Measurements from ENCODE around the gene NCL.
A peak's percentile ranks its signal among the peaks of the same experiment; 100 is the strongest.

The NCL gene

DNA sequence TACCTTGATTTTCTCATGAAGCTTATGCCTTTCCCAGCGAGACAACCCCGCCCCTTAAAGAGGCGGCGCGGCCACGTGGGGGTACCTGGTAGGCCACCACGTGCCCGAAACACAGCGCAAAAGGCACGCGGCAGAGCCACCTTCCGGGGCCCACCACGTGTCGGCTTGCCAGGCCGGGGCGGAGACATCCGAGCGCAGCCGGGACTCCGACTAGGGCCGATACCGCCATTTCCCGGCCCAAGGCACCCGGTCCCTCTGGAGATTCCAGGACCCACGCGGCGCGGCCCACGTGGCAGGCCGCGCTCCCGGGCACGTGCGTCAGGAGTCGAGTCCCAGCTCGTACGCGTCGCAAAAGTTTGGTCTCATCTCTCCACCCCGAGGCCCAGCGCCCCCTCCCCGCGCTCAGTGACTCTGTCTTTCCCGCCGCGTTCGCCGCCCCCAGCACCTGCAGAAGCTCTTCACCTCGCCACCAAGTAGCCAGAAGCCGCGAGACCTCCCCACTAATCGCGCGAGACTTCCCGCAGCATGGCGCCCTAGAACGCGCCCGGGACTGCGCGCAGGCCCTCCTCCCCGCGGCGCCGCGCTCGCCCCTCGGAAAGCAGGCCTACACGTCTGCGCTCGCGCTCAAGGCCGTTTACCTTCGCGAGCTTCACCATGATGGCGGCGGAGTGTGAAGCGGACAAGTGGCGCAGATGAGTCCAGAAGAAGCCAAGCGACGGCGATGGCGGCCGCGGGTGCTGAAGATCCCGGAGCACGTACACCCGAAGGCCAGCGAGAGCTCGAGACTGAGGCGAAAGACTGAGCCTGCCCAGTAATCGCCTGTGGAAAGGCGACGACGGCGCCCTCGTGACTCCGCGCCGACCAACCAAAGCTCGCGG is at the start of gene NCL:
TSS of gene NCL (minus strand) at position 787 of the 878 bp plus-strand sequence. CDS start at position 656, 131 bp downstream.
- peak; percentile 98 for DNase-seq (ENCODE audit: low read depth)

- DNase-seq (ENCODE audit: low read depth): no peak
These were observed 49.5 kb upstream of the NCL start for GRCh38 chr2:231513746-231514224.

DNA sequence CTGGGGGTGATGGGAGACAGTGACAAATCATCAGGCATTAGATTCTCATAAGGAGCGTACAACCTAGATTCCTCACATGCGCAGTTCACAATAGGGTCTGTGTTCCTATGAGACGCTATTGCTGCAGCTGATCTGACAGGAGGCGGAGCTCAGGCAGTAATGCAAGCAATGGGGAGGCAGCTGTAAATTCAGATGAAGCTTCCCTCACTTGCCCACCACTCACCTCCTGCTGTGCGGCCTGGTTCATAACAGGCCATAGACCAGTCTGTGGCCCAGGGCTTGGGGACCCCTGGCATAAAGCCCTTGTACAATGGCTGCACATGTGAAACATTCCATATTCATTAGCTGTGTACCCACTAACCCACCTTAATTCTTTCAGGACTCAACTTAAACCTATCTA is 47.9 kb upstream of the NCL start:
- no peak for DNase-seq (ENCODE audit: low read depth)

DNA sequence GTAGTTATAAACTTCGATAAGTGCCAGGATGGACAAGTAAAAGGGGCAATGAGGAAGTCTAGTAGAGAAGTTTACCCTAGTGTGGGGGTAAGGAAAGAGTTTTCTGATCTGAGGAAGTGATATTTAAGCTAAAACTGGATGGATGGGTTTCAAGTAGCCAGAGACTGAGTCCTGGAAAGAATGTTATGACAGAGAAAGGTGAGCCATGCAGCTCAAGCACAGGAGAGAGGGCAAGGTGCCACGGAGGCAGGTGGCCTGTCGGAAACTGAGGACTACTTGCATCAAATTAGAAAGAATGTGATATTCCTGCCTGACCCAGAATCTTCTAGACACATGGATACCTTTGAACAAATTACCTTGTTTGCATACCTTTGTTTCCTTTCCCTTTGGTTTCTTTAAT is 39.5 kb upstream of the NCL start:
- no peak for DNase-seq (ENCODE audit: low read depth)

GRCh38 chr2:231502596-231502995 is 38.3 kb upstream of the NCL start:
- no peak for DNase-seq (ENCODE audit: low read depth)

DNA sequence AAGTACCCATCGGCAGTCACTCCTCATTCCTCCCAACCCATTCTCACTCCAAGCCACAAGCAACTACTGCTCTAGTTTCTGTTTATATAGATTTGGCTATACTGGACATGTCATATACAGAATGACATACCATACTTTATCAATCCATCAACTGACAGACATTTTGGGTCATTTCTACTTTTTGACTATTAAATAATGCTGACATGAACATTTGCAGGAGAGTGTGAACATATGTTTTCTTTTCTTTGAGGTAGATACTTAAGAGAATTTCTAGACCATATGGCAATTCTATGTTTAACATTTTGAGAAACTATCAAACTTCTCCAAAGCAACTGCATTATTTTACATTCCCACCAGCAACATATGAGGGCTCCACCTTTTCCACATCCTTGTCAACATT is 33.4 kb upstream of the NCL start:
- no peak for DNase-seq (ENCODE audit: low read depth)

DNA sequence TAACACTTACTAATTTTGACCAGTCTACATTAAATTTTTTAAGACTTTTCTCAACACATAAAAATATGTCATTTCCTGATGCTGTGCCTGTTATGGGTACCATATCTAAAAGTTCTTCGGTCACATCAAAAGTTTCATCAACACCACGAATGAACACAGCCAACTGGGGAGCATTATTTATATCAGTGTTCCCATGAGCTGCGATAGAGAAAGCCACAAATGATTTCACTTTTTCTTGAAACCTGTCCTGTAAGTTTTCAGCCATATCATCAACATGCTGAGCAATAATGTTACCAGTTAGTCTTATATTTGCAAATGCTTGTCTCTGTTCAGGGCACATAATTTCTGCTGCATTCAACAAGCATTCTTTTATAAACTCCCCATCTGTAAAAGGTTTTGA is 30.4 kb upstream of the NCL start:
- no peak for DNase-seq (ENCODE audit: low read depth)

DNA sequence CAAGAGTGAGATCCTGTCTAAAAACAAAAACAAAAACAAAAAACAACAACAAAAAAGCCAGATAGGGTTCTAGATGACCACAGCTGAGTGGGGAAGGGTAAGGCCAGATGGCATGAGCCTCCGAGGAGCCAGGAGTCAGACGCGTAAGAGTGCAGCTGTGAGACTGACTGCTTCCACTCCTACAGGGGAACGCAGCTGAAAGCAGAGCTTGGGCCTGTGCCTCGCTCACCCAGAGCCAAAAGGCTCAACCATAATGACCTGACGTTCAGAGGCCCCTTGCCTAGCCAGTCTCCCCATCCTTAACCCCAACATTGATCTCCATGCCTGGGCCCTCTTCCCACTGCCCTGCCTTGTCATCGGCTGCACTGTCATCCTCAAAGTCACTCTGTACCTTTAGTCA is 26.5 kb upstream of the NCL start:
- DNase-seq (ENCODE audit: low read depth): no peak

DNA sequence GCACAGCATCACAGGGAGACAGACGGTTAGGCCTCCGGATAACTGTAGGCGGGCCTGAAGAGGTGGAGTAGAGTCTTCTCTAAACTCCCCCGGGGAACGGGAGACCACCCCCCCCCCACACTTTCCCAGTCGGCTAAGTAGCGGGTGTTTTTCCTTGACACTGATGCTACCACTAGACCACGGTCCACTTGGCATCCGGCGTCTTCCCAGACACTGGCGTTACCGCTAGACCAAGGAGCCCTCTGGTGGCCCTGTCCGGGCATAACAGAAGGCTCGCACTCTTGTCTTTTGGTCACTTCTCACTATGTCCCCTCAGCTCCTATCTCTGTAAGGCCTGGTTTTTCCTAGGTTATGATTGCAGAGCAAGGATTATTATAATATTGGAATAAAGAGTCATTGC is 25.7 kb upstream of the NCL start:
- DNase-seq (ENCODE audit: low read depth): no peak

GRCh38 chr2:231488331-231488730 is 24.0 kb upstream of the NCL start:
- DNase-seq (ENCODE audit: low read depth): no peak

- DNase-seq (ENCODE audit: low read depth): no peak
These were observed 22.7 kb upstream of the NCL start for GRCh38 chr2:231486851-231487596.

GRCh38 chr2:231483398-231484329 is 19.4 kb upstream of the NCL start:
- peak; percentile 37 for DNase-seq (ENCODE audit: low read depth)

DNA sequence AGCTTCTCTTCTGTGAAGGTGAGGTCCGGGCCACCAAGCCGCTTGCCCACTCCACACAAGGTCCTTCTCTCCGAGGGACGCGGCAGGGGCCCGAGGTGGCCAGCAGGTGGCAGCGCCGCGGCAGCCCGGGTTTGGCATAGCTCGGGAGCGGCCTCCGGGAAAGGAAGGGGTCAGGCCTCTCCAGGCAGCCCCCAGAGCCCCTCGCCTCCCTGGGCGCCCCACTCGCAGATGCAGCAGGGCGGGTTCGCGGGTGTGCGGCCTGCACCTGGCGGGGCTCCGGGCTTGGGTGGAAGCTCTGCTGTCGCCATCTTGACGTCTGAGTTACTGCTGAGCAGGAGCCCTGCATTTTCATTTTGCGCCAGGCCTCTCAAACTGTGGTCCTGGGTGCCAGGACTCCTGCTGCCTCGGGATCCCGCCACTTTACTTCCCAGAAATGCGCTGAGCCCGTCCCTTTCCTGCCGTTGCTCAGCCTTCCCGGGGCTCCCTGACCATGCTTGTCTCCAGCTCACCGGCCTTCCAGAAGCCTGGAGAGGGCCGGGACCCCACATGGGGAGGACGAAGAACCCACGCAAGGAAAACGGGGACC is 18.6 kb upstream of the NCL start:
- DNase-seq (ENCODE audit: low read depth): peak; percentile 59

GRCh38 chr2:231480781-231481180 is 16.5 kb upstream of the NCL start:
- no peak for DNase-seq (ENCODE audit: low read depth)

GRCh38 chr2:231479455-231479854 is 15.2 kb upstream of the NCL start:
- no peak for DNase-seq (ENCODE audit: low read depth)

DNA sequence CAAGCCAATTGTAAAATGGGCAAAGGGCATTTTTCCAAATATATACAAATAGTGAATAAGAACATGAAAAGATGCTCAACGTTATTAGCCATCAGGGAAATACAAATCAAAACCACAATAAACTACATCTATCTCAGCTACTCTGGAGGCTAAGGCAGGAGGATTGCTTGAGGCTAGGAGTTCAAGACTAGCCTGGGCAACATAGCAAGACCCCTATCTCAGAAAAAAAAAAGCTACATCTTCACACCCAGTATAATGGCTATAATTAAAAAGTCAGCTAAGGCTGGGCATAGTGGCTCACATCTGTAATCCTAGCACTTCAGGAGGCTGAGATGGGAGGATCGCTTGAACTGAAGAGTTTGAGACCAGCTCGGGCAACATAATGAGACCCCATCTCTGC is 12.6 kb upstream of the NCL start:
- DNase-seq (ENCODE audit: low read depth): no peak

DNA sequence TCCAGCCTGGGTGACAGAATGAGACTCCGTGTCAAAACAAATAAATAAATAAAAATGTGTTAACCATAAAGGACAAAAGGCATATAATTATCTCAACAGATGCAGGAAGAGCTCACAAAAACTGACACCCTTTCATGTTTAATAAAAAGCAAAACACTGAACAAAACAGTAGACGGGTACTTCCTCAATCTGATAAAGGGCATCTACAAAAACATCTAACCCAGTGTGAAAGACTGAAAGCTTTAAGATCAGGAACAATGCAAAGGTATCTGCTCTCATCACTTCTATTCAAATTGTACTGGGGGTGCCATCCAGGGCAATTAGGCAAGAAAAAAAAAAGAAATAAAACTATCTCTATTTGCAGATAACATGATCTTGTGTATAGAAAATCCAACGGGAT is 11.7 kb upstream of the NCL start:
- DNase-seq (ENCODE audit: low read depth): no peak

DNA sequence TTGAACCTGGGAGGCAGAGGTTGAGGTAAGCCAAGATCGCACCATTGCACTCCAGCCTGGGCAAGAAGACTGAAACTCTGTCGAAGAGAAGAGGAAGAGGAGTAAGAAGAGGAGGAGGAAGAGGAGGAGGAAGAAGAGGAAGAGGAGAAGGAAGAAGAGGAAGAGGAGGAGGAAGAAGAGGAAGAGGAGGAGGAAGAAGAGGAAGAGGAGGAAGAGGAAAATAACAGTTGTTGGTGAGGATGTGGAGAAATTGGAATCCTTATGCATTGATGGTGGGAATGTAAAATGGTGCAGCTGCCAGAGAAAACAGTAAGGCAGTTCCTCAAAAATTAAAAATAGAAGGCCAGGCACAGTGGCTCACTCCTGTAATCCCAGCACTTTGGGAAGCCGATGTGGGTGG is 8.5 kb upstream of the NCL start:
- DNase-seq (ENCODE audit: low read depth): no peak

- DNase-seq (ENCODE audit: low read depth): no peak
These were observed 6.1 kb upstream of the NCL start for GRCh38 chr2:231470246-231470900.

GRCh38 chr2:231469583-231469950 is 5.3 kb upstream of the NCL start:
- no peak for DNase-seq (ENCODE audit: low read depth)
